ENCODE measurements around the gene P3R3URF.
A peak's percentile ranks its signal among the peaks of the same experiment; 100 is the strongest.

The P3R3URF gene

GRCh38 chr1:46218443-46218842 is 42.2 kb upstream of the P3R3URF start:
- TF ChIP-seq CTCF (IDR thresholded peaks at IDR 0.05) (no peak), ZFX (IDR thresholded peaks at IDR 0.05; ENCODE audit: borderline replicate concordance) (no peak)
- H3K27ac ChIP-seq: no peak overlapping the region

GRCh38 chr1:46215504-46215903 is 39.2 kb upstream of the P3R3URF start:
- TF ChIP-seq ZFX (IDR thresholded peaks at IDR 0.05; ENCODE audit: borderline replicate concordance) (no peak), CTCF (IDR thresholded peaks at IDR 0.05) (no peak)
- no peak overlapping the region for H3K27ac ChIP-seq

GRCh38 chr1:46211051-46211450 is 34.8 kb upstream of the P3R3URF start:
- TF ChIP-seq ZFX (IDR thresholded peaks at IDR 0.05; ENCODE audit: borderline replicate concordance): no peak
- TF ChIP-seq CTCF (IDR thresholded peaks at IDR 0.05): no peak
- H3K27ac ChIP-seq: no peak overlapping the region

- TF ChIP-seq CTCF (IDR thresholded peaks at IDR 0.05): no peak
- H3K27ac ChIP-seq: no peak overlapping the region
Measured at GRCh38 chr1:46210561-46210960, 34.3 kb upstream of the P3R3URF start.

- no peak for TF ChIP-seq ZFX (IDR thresholded peaks at IDR 0.05; ENCODE audit: borderline replicate concordance)
- TF ChIP-seq CTCF (IDR thresholded peaks at IDR 0.05): no peak
- H3K27ac ChIP-seq: peak overlapping the region; percentile 37; the same call in 1 of the 2 replicates
Measured at GRCh38 chr1:46206399-46206798, 30.1 kb upstream of the P3R3URF start.

- TF ChIP-seq ZFX (IDR thresholded peaks at IDR 0.05; ENCODE audit: borderline replicate concordance) (no peak), CTCF (IDR thresholded peaks at IDR 0.05) (no peak)
Measured at GRCh38 chr1:46205791-46206190, 29.5 kb upstream of the P3R3URF start.

GRCh38 chr1:46205141-46205540 is 28.9 kb upstream of the P3R3URF start:
- no peak for TF ChIP-seq CTCF (IDR thresholded peaks at IDR 0.05)
- no peak for TF ChIP-seq ZFX (IDR thresholded peaks at IDR 0.05; ENCODE audit: borderline replicate concordance)
- peak overlapping the region; percentile 37; the same call in 1 of the 2 replicates for H3K27ac ChIP-seq

More at GRCh38 chr1:46205791-46206190, 29.5 kb upstream of the P3R3URF start:
- H3K27ac ChIP-seq: peak overlapping the region; percentile 37; the same call in 1 of the 2 replicates

Data from 22Rv1 (cell line).